ENCODE results near the gene SUFU.

- TF ChIP-seq TARDBP (IDR thresholded peaks at IDR 0.05): no peak
- TF ChIP-seq ARNT (IDR thresholded peaks at IDR 0.05): no peak
- TF ChIP-seq FOXM1 (IDR thresholded peaks at IDR 0.05; ENCODE audit: borderline replicate concordance): no peak
These were observed 162.2 kb downstream of the SUFU start for GRCh38 chr10:102665904-102666509.
